NCI-H774 (cell line): ENCODE measurements around the gene ALKBH5.
A peak's percentile ranks its signal among the peaks of the same experiment; 100 is the strongest.

Experiments
- DNase-seq: peaks from one replicate; lab custom pipeline; 2025; lab: John Stamatoyannopoulos, UW

The ALKBH5 gene

DNA sequence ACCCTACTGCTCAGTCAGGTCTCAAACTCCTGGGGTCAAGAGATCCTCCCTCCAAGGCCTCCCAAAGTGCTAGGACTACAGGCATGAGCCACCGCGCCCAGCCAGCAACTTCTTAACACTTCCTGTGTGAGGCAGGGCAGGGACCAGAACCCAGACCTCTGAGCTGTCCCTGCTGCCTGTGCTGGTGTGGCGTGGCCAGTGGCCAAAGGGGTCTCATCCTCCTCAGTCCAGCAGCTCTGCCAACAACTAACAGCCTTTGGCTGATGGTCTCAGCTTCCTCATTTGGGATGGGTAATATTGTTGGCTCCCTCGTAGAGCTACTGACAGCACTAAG, 40.4 kb downstream of the ALKBH5 start:
- DNase-seq: no peak

DNA sequence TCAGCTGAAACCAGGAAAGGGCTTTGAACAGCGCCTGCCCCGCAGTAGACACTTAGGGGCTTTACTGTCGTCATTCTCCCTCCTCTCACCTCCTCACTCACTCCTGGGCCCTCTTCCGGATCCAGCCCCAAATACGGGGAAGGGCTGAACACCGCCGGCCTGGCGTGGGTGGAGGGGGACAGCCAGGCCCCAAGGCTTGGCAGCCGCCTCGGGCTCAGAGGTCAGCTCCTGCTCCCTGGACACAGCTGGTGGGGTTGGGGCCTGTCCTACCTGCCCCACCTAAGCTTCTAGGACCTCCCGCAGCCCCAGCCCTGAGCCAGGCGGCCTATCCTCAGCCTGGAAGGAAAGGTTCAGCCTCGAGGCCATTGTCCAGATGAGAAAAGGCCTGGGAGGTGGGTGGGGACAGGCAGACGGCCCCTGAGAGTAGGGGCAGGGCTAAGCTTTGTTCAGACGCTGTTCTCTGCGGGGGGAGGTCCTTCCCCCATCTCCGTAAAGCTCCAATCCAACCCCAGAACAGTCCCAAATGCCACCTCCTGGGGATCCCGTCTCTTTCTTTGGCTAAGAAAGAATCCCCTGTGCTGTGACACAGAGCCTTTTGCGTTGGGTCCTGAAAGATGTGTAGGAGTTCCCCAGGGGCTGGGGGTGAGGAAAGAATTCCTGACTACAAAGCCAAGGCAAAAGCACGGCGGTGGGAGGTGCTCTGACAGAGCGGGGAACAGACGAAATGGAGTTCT, 40.9 kb downstream of the ALKBH5 start:
- no peak for DNase-seq

DNA sequence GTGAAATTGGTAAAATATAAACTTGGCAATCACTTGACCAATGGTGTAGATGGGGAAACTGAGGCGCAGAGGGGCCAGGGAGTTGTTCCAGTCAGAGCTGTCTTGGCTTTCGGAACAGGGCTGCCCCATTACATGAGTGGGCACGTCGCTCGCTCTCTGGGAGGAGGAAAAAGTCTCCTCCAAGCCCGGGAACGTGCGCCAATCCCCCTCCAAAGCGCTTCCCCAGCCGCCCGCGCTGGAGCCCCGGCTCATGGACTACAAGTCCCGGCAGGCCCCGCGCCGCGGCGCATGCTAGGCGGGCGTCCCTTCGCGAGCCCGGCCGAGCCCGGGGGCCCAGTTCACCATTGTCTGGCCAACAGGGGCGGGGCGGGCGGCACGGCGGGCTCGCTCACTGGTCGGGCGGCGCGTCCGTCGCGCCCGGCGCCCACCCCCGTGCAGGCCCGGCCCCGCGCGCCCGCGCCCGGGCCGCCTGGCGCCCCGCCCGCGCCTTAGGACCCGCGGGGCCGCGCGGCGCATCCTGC, 41.6 kb downstream of the ALKBH5 start, which contains the start of gene LLGL1:
TSS of gene LLGL1 (plus strand) at position 515 of the 521 bp plus-strand sequence. CDS start 48 bp downstream, outside the sequence.
- DNase-seq: peak; percentile 83

- DNase-seq: no peak
Observed at GRCh38 chr17:18225642-18226283, 42.1 kb downstream of the ALKBH5 start.

- DNase-seq: no peak
Observed at GRCh38 chr17:18226284-18226945, 42.8 kb downstream of the ALKBH5 start.

DNA sequence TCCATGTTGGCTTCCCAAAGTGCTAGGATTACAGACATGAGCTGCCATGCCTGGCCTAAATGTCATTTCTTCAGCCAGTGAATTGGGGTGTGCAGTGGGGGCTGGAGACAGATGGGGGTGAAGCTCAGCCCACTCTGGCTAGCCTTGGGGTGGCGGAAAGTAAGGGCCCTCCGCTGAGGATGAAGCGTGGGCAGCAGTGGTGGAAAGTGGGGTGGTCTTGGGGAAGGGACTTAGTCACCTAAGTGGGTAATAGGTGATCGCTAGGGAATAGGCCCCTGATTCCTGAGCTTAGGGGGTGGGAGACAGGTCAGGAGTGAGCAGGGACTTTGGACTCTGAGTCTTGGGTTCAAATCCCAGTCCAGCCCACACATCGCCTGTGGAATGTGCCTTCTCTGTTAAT, 44.0 kb downstream of the ALKBH5 start:
- no peak for DNase-seq

DNA sequence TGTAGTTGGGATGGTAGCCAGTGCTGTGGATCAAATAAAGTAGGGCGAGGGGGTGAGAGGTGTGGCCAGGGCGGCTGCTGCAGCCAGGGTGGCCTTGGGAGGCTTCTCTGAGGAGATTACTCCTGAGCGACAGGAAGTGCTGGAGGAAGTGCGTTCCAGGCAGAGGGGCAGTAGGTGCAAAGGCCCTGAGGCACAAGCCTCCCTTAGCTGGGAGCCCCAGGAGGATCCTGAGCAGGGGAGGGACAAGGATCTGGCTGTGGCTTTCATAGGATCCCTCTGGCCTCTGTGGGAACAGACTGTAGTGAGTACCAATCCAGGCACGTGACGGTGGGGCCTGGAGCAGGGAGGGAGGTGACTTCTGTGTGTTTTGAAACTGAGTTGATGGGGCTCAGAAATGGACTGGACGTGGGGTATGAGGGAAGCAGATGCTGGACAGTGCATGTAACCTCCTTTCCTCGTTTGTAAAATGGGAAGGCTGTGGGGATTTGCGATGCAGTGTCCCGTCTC, 44.6 kb downstream of the ALKBH5 start:
- DNase-seq: no peak

DNA sequence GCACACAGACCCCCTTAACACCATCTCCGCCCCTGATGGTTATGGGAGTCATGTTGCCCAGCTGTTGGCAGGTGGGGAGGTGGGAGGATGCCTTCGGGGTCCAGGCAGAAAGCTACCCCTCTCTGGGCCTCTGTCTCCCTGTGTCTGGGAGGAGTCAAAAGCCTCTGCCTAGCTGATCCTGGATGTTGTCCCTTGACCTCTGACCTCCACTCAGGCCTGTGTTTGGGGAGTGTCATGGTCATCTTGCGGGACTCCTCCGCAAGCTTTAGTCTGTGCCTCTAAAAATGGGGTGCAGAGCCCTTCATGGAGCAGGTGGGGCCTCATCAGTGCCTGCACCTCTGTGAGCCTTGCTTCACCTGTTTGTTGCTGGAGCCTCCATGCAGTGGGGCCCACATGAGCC, 45.6 kb downstream of the ALKBH5 start:
- DNase-seq: no peak

DNA sequence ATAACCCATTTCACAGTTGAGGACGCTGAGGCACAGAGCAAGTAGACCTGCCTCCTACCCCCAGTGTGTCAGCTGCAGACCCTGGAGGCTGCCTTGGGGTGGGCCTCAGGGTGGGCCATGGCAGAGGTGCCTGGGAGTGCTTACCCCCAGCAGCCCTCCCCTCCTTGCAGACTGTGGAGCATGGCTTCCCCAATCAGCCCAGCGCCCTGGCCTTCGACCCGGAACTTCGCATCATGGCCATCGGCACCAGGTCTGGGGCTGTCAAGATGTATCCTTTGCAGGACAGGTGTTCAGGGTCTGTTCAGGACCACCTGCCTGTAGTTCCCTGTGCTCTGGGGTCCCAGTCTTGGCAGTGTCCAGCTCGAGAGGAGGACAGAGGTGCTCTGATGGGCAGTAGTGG, 46.1 kb downstream of the ALKBH5 start:
- DNase-seq: no peak

GRCh38 chr17:18230288-18231141, 46.9 kb downstream of the ALKBH5 start:
- DNase-seq: no peak

GRCh38 chr17:18231164-18231563, 47.5 kb downstream of the ALKBH5 start:
- DNase-seq: no peak

GRCh38 chr17:18233803-18234518, 50.3 kb downstream of the ALKBH5 start:
- DNase-seq: no peak

GRCh38 chr17:18234853-18235380, 51.3 kb downstream of the ALKBH5 start:
- DNase-seq: no peak

- DNase-seq: no peak
Observed at GRCh38 chr17:18235743-18236256, 52.2 kb downstream of the ALKBH5 start.

DNA sequence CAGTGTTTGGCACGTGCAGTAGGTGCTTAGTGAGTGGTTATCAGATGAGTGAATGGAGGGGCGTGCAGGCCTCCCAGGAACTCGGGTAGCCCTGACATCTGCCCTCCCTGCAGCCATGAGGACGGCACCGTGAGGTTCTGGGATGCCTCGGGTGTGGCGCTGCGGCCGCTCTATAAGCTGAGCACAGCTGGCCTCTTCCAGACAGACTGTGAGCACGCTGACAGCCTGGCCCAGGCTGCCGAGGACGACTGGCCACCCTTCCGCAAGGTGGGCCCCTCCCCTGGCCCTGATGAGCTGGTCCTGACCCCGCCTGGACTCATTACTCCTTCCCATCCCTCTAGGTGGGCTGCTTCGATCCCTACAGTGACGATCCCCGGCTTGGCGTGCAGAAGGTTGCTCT, 52.9 kb downstream of the ALKBH5 start:
- DNase-seq: no peak

- DNase-seq: no peak
Observed at GRCh38 chr17:18237461-18237860, 53.8 kb downstream of the ALKBH5 start.

DNA sequence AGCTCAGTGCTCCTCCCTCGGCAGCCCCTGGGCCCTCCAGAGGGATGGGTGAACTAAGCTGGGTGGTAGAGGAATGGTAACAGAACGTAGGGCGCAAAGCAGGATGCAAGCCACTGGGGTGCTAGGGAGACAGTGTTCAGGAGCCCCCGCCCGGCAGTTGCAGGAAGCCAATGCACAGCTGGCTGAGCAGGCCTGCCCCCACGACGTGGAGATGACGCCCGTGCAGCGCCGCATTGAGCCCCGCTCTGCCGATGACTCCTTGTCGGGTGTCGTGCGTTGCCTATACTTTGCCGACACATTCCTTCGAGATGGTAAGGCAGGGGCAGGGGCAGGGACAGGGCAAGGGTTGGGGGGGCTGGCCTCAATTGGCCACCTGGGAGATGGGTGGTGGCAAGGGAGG, 54.7 kb downstream of the ALKBH5 start:
- DNase-seq: no peak

DNA sequence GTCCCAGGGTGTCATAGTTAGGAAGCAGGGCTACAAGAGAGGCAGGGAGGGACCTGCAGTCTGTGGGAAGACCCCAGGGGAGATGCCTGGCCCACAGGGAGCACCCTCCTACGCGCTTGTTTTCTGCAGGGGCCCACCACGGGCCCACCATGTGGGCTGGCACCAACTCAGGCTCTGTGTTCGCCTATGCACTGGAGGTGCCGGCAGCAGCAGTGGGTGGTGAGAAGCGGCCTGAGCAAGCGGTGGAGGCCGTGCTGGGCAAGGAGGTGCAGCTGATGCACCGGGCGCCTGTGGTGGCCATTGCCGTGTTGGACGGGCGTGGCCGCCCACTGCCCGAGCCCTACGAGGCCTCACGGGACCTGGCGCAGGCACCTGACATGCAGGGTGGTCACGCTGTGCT, 56.8 kb downstream of the ALKBH5 start:
- no peak for DNase-seq

DNA sequence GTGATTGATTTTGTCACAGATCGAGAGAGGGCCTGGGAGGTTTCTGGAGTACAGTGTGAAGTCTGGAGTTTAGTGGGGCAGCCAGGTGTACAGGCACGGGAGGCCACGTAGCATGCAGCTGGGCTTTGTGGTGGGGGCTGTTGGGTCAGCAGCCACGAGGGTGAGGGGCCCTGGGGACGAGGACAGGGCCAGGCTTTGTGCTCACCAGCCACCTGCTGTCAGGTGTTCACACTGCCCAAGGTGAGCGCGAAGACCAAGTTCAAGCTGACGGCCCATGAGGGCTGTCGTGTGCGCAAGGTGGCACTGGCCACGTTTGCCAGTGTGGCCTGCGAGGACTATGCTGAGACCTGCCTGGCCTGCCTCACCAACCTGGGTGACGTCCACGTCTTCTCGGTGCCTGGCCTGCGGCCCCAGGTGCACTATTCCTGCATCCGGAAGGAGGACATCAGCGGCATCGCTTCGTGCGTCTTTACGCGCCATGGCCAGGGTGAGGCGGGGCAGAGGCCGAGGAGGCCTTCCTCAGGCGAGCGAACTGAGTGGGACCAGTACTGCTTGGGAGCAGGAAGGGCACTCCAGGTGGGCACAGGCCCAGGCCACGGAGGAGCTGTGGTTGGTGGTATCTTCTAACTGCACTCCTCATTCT, 57.7 kb downstream of the ALKBH5 start:
- no peak for DNase-seq
